Right cardiac atrium (tissue), 5 donors: ENCODE data around the gene ABCC1. TPM values are rescaled to one million over a fixed set of nuclear protein-coding genes. Genes with fewer than 3 reads are reported as not detected.
A peak's percentile ranks its signal among the peaks of the same experiment; 100 is the strongest.
"Not testable (repeated sequence)": the region's sequence is repeated elsewhere in the genome, so short reads cannot be mapped to it uniquely, and the experiment has no call there.

Experiments used
- ATAC-seq, 2 donors: fragments of 200-7000 bp; cut with Tn5 transposase; one replicate each; pipeline versions ENCODE4 v1.8.0 to v1.9.1; 2020; ENCODE audit warnings: moderate library complexity in 2 of 2, mild to moderate bottlenecking in 1 of 2
- DNase-seq, 3 donors: peaks; one replicate each; pipeline ENCODE4 v3.0.0-alpha.2; 2020
- H3K27ac ChIP-seq: one replicate; pipeline ENCODE4 v1.5.1; 2013; ENCODE audit warnings: mild to moderate bottlenecking, low read length, control low read depth, moderate library complexity
- H3K27me3 ChIP-seq: one replicate; pipeline ENCODE4 v1.6.1; 2013; ENCODE audit not compliant: control insufficient read depth, insufficient read depth
- H3K4me1 ChIP-seq: one replicate; pipeline ENCODE4 v1.6.1; 2013; ENCODE audit warnings: low read length; ENCODE audit not compliant: control insufficient read depth, insufficient read depth
- H3K4me3 ChIP-seq: one replicate; pipeline ENCODE4 v1.5.1; 2013; ENCODE audit warnings: low read length, control low read depth
- H3K9me3 ChIP-seq: one replicate; pipeline ENCODE4 v1.6.1; 2013; ENCODE audit warnings: low read length; ENCODE audit not compliant: control insufficient read depth
- WGBS: extraction: QIAGEN DNeasy Blood & Tissue Kit; methylation state at CpG from one replicate; pipeline ENCODE4 v1.1.7; 2013; 5-methylcytosine and 5-hydroxymethylcytosine counted together
- intact Hi-C, 4 donors: fragments of 100-400 bp; cut with DNase I; formaldehyde crosslinking; loops; one replicate each; pipeline versions ENCODE4 v1.11.0 to v1.14.0; 2022 to 2023
- polyA plus RNA-seq: library from polyadenylated mRNA; stranded (reverse); fragments of 200-250 nt; gene quantifications from one replicate; pipeline ENCODE4 v1.2.3, GENCODE V29; 2013
- total RNA-seq, 4 donors: library from RNA; stranded (reverse); fragmentation: NEBNext Ultra II Directional; extraction: Animal tissue kit (Norgen Biotek cat#: 25700); gene quantifications; one replicate each; pipeline ENCODE4 v1.2.1, GENCODE V29; 2021
- donor health status: healthy with polysubstance abuse.
- donor health status: DM: no; HTN: yes; CAD: no.
- donor health status: DM: no; HTN: no; CAD: no.
- donor health status: DM: no; HTN: yes; CAD: no; lungs with severe emphysema.
- donor health status: DM: yes; HTN: yes; CAD: no.

The ABCC1 gene
- total and polyA plus RNA-seq, 5 donors: 9.7 to 30.9 (median 24.4) TPM

GRCh38 chr16:15981382-15981781, 32.0 kb downstream of the ABCC1 start:
- H3K27me3 ChIP-seq: no peaks in the 10 kb centered on the region
- no peak overlapping the region for H3K4me3 ChIP-seq
- no peaks in the 10 kb centered on the region for H3K9me3 ChIP-seq
- intact Hi-C loops: loop anchor here in 1 of 4 donors (10.0 kb wide), 1 partner anchor 63 kb away; no protein-coding TSS in a partner anchor
- ATAC-seq (no peak), DNase-seq (no peak)
- WGBS: 64% methylated on average over 3 of the region's 3 CpGs
- peaks cover 11% of the 10 kb centered on the region for H3K4me1 ChIP-seq
- no peak overlapping the region for H3K27ac ChIP-seq

- not testable (repeated sequence) for H3K4me3 ChIP-seq, H3K4me1 ChIP-seq, H3K27me3 ChIP-seq, ATAC-seq, DNase-seq, H3K9me3 ChIP-seq, H3K27ac ChIP-seq
- WGBS: 91% methylated on average over 5 of the region's 5 CpGs
- intact Hi-C loops: loop anchor here in 1 of 4 donors (10.0 kb wide), 1 partner anchor 62 kb away; no protein-coding TSS in a partner anchor
These were observed 32.9 kb downstream of the ABCC1 start for GRCh38 chr16:15982194-15982915.

GRCh38 chr16:15983898-15984297, 34.5 kb downstream of the ABCC1 start:
- H3K4me3 ChIP-seq: no peak overlapping the region
- H3K27me3 ChIP-seq: no peaks in the 10 kb centered on the region
- intact Hi-C loops: loop anchor here in 1 of 4 donors (10.0 kb wide), 1 partner anchor 61 kb away; no protein-coding TSS in a partner anchor
- no peak overlapping the region for H3K27ac ChIP-seq
- no peaks in the 10 kb centered on the region for H3K9me3 ChIP-seq
- H3K4me1 ChIP-seq: peaks cover 14% of the 10 kb centered on the region
- WGBS: 51% methylated on average over 5 of the region's 5 CpGs
- peak; percentile 54 to 75 for ATAC-seq
- DNase-seq: peak in 2 of 3 donors; percentile 31 to 67

- H3K4me3 ChIP-seq: no peak overlapping the region
- H3K9me3 ChIP-seq: no peaks in the 10 kb centered on the region
- DNase-seq (no peak), ATAC-seq (no peak)
- 97% methylated on average over 4 of the region's 4 CpGs for WGBS
- H3K27me3 ChIP-seq: no peaks in the 10 kb centered on the region
- no peak overlapping the region for H3K27ac ChIP-seq
- intact Hi-C loops: loop anchor here in 1 of 4 donors (10.0 kb wide), 1 partner anchor 60 kb away; no protein-coding TSS in a partner anchor
- peaks cover 14% of the 10 kb centered on the region for H3K4me1 ChIP-seq
These were observed 35.7 kb downstream of the ABCC1 start for GRCh38 chr16:15985144-15985543.

- Histone ChIP-seq H3K27ac (no peak overlapping the region), H3K27me3 (no peaks in the 10 kb centered on the region), H3K4me1 (peaks cover 14% of the 10 kb centered on the region), H3K9me3 (no peaks in the 10 kb centered on the region), H3K4me3 (no peak overlapping the region)
- intact Hi-C loops: loop anchor here in 1 of 4 donors (10.0 kb wide), 1 partner anchor 59 kb away; no protein-coding TSS in a partner anchor
- DNase-seq (no peak), ATAC-seq (no peak)
- WGBS: 93% methylated on average over 9 of the region's 9 CpGs
These were observed 36.8 kb downstream of the ABCC1 start for GRCh38 chr16:15986261-15986660.

GRCh38 chr16:15988268-15989013, 39.0 kb downstream of the ABCC1 start:
- Histone ChIP-seq H3K27me3 (no peaks in the 10 kb centered on the region), H3K27ac (peak overlapping the region; percentile 89), H3K9me3 (no peaks in the 10 kb centered on the region), H3K4me3 (no peak overlapping the region), H3K4me1 (peaks cover 17% of the 10 kb centered on the region)
- WGBS: 35% methylated on average over 5 of the region's 5 CpGs
- DNase-seq (no peak), ATAC-seq (peak; percentile 42 to 62)
- intact Hi-C loops: loop anchor here in 1 of 4 donors (10.0 kb wide), 1 partner anchor 56 kb away; no protein-coding TSS in a partner anchor

GRCh38 chr16:15990902-15991301, 41.5 kb downstream of the ABCC1 start:
- intact Hi-C loops: loop anchor here in 1 of 4 donors (10.0 kb wide), 1 partner anchor 46 kb away; the partner anchor contains the start of gene ABCC1
- DNase-seq (no peak), ATAC-seq (no peak)
- Histone ChIP-seq H3K4me1 (peaks cover 23% of the 10 kb centered on the region), H3K4me3 (no peak overlapping the region), H3K27ac (no peak overlapping the region), H3K27me3 (no peaks in the 10 kb centered on the region), H3K9me3 (no peaks in the 10 kb centered on the region)
- WGBS: 86% methylated on average over 14 of the region's 14 CpGs

DNA sequence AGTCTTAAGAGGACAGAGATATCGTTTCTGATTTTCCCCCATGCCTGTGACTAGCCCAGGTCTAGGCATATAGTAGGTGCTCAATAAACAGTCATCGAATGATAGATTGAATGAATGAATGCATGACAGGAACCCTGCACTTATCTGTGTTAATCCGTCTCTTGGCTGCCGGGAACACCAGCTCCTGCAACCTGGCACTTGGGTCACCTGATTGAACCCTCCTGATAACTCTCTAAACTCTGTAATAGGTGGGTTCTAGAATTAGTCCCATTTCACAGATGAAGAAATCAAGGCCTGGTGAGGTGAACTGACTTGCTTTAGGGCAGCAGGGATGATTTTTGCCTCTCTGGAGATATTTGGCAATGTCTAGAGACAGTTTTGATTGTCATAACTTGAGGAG, 43.7 kb downstream of the ABCC1 start:
- no peaks in the 10 kb centered on the region for H3K9me3 ChIP-seq
- ATAC-seq: no peak
- H3K27me3 ChIP-seq: no peaks in the 10 kb centered on the region
- DNase-seq: no peak
- intact Hi-C loops: loop anchor here in 1 of 4 donors (10.0 kb wide), 1 partner anchor 48 kb away; the partner anchor contains the start of gene ABCC1
- no peak overlapping the region for H3K27ac ChIP-seq
- H3K4me3 ChIP-seq: no peak overlapping the region
- peaks cover 24% of the 10 kb centered on the region for H3K4me1 ChIP-seq
- WGBS: 92% methylated on average over 4 of the region's 4 CpGs

GRCh38 chr16:15993541-15993940, 44.1 kb downstream of the ABCC1 start:
- Histone ChIP-seq H3K4me1 (peaks cover 20% of the 10 kb centered on the region), H3K27me3 (no peaks in the 10 kb centered on the region), H3K4me3 (no peak overlapping the region), H3K9me3 (no peaks in the 10 kb centered on the region), H3K27ac (peak overlapping the region; percentile 40)
- intact Hi-C loops: loop anchor here in 1 of 4 donors (10.0 kb wide), 1 partner anchor 49 kb away; the partner anchor contains the start of gene ABCC1
- ATAC-seq (no peak), DNase-seq (no peak)
- 85% methylated on average over 8 of the region's 8 CpGs for WGBS

DNA sequence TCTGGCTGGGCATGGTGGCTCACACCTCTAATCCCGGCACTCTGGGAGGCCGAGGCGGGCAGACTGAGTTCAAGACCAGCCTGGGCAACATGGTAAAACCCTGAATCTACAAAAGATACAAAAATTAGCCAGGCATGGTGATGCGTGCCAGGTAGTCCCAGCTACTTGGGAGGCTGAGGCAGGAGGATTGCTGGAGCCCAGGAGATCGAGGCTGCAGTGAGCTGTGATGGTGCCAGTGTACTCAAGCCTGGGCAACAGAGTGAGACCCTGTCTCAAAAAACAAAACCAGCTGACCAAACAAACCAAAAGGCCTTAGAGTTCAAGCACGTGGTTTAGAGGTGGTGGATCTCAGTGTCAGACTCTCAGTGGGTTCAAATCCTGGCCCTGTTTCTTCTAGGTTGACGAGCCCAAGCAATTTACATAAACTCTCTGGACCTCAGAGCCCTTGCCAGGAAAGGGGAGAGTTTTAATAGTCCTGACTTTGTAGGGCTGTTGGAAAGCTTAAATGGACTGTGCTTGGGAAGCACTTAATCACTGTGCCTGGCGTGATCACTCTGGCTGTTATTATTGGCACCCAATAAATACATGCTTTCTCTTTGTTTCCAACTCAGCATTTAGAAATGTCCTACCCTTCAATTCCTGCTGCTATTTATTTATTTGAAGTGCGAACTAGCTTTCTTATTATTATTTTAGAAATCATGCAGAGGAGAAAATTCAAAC, 44.7 kb downstream of the ABCC1 start:
- H3K27ac ChIP-seq: peak overlapping the region; percentile 40
- 56% methylated on average over 9 of the region's 9 CpGs for WGBS
- no peaks in the 10 kb centered on the region for H3K9me3 ChIP-seq
- no peaks in the 10 kb centered on the region for H3K27me3 ChIP-seq
- DNase-seq (peak in 2 of 3 donors; percentile 58 to 76), ATAC-seq (peak; percentile 81 to 87)
- peaks cover 20% of the 10 kb centered on the region for H3K4me1 ChIP-seq
- no peak overlapping the region for H3K4me3 ChIP-seq
- intact Hi-C loops: loop anchor here in 1 of 4 donors (10.0 kb wide), 1 partner anchor 49 kb away; the partner anchor contains the start of gene ABCC1
